GM12872 (cell line): Measurements from ENCODE around the gene FOXR1.

Experiments used
- CTCF ChIP-seq: IDR thresholded peaks from 3 replicates; pipeline ENCODE4 v1.5.1; 2011; ENCODE audit warnings: low read depth, mild to moderate bottlenecking, low read length, moderate library complexity; ENCODE audit not compliant: insufficient read depth

Gene FOXR1

GRCh38 chr11:118971646-118972045 lies at the start of gene FOXR1:
Gene FOXR1 (plus strand): TSS chr11:118971761. CDS start chr11:118971932, 171 bp downstream.
- no peak for TF ChIP-seq CTCF

- TF ChIP-seq CTCF = no peak
Measured at GRCh38 chr11:118921929-118922744, 49.4 kb upstream of the FOXR1 start.

GRCh38 chr11:118922745-118923627 lies 48.6 kb upstream of the FOXR1 start:
- TF ChIP-seq CTCF = no peak

- no peak for TF ChIP-seq CTCF
Measured at GRCh38 chr11:118923721-118924587, 47.6 kb upstream of the FOXR1 start.

- no peak for TF ChIP-seq CTCF
Measured at GRCh38 chr11:118924591-118925585, 46.7 kb upstream of the FOXR1 start.

- no peak for TF ChIP-seq CTCF
Measured at GRCh38 chr11:118927554-118928100, 43.9 kb upstream of the FOXR1 start.
